PFSK-1 (cell line): Measurements from ENCODE around the gene PTPRN2.

ENCODE experiments used
- FOXP2 ChIP-seq: optimal IDR thresholded peaks from 2 replicates; pipeline ENCODE3; 2011; ENCODE audit warnings: borderline replicate concordance, control low read depth, inconsistent platforms; ENCODE audit not compliant: insufficient read depth; ENCODE audit errors: extremely low read length, extremely low read depth
- POLR2AphosphoS5 ChIP-seq: IDR thresholded peaks from 2 replicates; pipeline ENCODE4 v1.6.1; 2012; ENCODE audit warnings: low read depth, mild to moderate bottlenecking, control low read depth, low read length, moderate library complexity
- SIN3A ChIP-seq: IDR thresholded peaks from 2 replicates; pipeline ENCODE4 v1.6.1; 2012; ENCODE audit warnings: mild to moderate bottlenecking, low read length, moderate library complexity, borderline replicate concordance; ENCODE audit not compliant: insufficient read depth
- TF ChIP-seq, protein P1 (sequence below), 2 experiments: IDR thresholded peaks; 2 replicates each; pipeline versions ENCODE4 v1.6.1 to v1.8.0; 2011 to 2012; ENCODE audit warnings: low read depth in 2 of 2, low read length in 2 of 2, control low read depth in 1 of 2, inconsistent platforms in 1 of 2, mild to moderate bottlenecking in 1 of 2, moderate library complexity in 1 of 2; ENCODE audit not compliant: insufficient read depth in 1 of 2

DNA sequence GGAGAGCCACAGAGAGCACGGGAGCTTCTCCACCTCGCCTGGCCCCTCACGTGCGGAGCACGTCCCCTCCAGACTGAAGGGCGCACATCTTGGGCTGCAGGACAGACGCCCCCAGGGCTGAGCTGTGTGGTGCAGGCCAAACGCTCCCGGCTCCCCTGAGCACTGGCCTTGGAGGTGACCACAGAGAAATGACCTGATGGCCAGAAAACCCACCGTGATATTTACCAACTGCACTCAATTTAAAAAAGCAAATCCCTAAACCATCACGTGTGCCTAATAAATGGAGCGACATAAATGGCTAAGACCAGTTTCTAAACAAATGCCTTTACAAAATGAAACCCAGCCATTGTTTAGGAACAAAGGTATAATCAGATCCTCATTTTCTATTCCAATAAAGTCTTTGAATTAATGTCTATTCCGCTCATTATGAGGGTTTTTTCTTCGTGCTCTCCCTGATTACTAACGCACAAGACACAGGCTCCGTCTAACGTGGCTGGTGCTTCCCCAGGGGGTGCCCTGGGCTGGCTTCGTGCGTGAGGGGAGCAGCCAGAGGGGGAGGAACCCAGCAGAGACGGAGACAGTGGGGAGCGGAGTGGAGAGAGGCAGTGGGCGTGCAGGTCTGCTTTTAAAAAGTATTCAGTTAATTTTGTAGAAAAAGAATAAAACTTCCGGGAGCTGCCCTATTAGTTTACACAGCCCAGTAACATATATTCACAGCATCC is 1060.5 kb downstream of the PTPRN2 start:
- TF ChIP-seq POLR2AphosphoS5 = no peak
- TF ChIP-seq, protein P1, sequence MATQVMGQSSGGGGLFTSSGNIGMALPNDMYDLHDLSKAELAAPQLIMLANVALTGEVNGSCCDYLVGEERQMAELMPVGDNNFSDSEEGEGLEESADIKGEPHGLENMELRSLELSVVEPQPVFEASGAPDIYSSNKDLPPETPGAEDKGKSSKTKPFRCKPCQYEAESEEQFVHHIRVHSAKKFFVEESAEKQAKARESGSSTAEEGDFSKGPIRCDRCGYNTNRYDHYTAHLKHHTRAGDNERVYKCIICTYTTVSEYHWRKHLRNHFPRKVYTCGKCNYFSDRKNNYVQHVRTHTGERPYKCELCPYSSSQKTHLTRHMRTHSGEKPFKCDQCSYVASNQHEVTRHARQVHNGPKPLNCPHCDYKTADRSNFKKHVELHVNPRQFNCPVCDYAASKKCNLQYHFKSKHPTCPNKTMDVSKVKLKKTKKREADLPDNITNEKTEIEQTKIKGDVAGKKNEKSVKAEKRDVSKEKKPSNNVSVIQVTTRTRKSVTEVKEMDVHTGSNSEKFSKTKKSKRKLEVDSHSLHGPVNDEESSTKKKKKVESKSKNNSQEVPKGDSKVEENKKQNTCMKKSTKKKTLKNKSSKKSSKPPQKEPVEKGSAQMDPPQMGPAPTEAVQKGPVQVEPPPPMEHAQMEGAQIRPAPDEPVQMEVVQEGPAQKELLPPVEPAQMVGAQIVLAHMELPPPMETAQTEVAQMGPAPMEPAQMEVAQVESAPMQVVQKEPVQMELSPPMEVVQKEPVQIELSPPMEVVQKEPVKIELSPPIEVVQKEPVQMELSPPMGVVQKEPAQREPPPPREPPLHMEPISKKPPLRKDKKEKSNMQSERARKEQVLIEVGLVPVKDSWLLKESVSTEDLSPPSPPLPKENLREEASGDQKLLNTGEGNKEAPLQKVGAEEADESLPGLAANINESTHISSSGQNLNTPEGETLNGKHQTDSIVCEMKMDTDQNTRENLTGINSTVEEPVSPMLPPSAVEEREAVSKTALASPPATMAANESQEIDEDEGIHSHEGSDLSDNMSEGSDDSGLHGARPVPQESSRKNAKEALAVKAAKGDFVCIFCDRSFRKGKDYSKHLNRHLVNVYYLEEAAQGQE (IDR thresholded peaks at IDR 0.05; ENCODE audit: insufficient read depth in 1 of 2, low read depth in 2 of 2, low read length in 2 of 2) = no peak
- no peak for TF ChIP-seq SIN3A
- TF ChIP-seq FOXP2 = no peak
